Mucosa of gallbladder (tissue), 1 donor: ENCODE data around the gene MRFAP1. TPM values are rescaled to one million over a fixed set of nuclear protein-coding genes. Genes with fewer than 3 reads are reported as not detected.

Experiments used
- DNase-seq: peaks from one replicate; pipeline ENCODE4 v3.0.0-alpha.2; 2020; ENCODE audit warnings: low spot score
- total RNA-seq: library from RNA; stranded (reverse); gene quantifications from one replicate; pipeline ENCODE4 v1.2.1, GENCODE V29; 2021
- donor health status: DM: no; HTN: no; CAD: no.

The MRFAP1 gene
- total RNA-seq, 1 donor from 2014 or later = 244 TPM

DNA sequence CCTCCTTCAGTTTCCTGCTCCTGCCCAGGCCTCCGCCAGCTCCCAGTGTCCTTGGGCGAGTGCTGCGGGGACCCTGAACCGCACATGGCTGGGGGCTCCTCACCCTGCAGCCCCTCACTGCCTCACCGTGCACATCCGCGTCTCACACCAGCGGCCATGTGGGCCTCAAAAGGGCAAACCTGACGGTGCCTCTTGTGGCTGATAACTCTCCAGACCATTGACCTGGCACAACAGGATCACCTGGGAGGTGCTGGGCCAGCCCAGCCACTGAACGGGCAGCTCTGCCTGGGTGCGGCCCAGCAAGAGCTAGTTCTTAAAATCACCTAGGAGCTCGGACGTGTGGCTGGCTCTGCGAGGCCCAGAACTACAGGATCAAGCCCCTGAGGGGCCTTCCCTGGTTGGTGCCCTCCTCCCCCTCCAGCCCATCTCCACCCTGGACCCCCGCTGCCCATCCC lies 49.0 kb downstream of the MRFAP1 start:
- DNase-seq = no peak

Other genes with a start within 250 kb of the MRFAP1 start
- gene PPP2R2C, start 168.1 kb upstream of the MRFAP1 start, total RNA-seq = 0.49 TPM
- gene MAN2B2, start 65.5 kb upstream of the MRFAP1 start, total RNA-seq = 53.6 TPM
- 33.4 TPM for gene S100P, start 53.2 kb downstream of the MRFAP1 start, total RNA-seq
- gene MRFAP1L1, start 69.2 kb downstream of the MRFAP1 start, total RNA-seq = 51.2 TPM
- 18.1 TPM for gene BLOC1S4, start 75.5 kb downstream of the MRFAP1 start, total RNA-seq
- 35.0 TPM for gene KIAA0232, start 142.0 kb downstream of the MRFAP1 start, total RNA-seq